Right atrium auricular region (tissue), 2 donors: Measurements from ENCODE around the gene HEPN1. TPM values are rescaled to one million over a fixed set of nuclear protein-coding genes. Genes with fewer than 3 reads are reported as not detected.

Experiments
- DNase-seq: peaks from one replicate; pipeline ENCODE4 v3.0.0-alpha.2; 2019; ENCODE audit warnings: low spot score
- H3K27ac ChIP-seq, 2 donors: fragments of 200-600 bp; sonication (generic); 1 replicate in 1 of 2; 2 replicates in 1 of 2; pipeline ENCODE4 v1.5.1; 2016 to 2019
- H3K27me3 ChIP-seq, 2 donors: fragments of 200-600 bp; sonication (generic); one replicate each; pipeline versions ENCODE4 v1.5.1 to v1.6.0; 2017 to 2019
- H3K36me3 ChIP-seq: fragments of 200-600 bp; sonication (generic); one replicate; pipeline ENCODE4 v1.5.1; 2016
- H3K4me1 ChIP-seq, 2 donors: fragments of 200-600 bp; sonication (generic); one replicate each; pipeline versions ENCODE4 v1.5.1 to v1.6.0; 2017 to 2019
- H3K4me3 ChIP-seq, 2 donors: fragments of 200-600 bp; sonication (generic); 1 replicate in 1 of 2; 2 replicates in 1 of 2; pipeline ENCODE4 v1.5.1; 2017 to 2019; ENCODE audit warnings: mild to moderate bottlenecking in 1 of 2, moderate library complexity in 1 of 2
- H3K9me3 ChIP-seq, 2 donors: fragments of 200-600 bp; sonication (generic); one replicate each; pipeline ENCODE4 v1.5.1; 2019
- total RNA-seq, 2 donors: library from RNA; depleted of rRNA; stranded (reverse); fragments of >200 nt; gene quantifications; one replicate each; pipeline ENCODE4 v1.1.0, GENCODE V29; 2016
- TF ChIP-seq, protein P1 (sequence below), 2 donors: fragments of 200-600 bp; sonication (generic); IDR thresholded peaks; one replicate each; pipeline ENCODE4 v1.5.1; 2019; ENCODE audit warnings: antibody characterized with exemption in 2 of 2

The HEPN1 gene
- total RNA-seq, 2 donors from 2014 or later: not detected

- H3K4me1 ChIP-seq: peaks cover 0 to 34% of the 10 kb centered on the region in 2 donors
- no peak for DNase-seq
- H3K36me3 ChIP-seq: no peaks in the 10 kb centered on the region
- H3K4me3 ChIP-seq: no peak overlapping the region
- TF ChIP-seq, protein P1, sequence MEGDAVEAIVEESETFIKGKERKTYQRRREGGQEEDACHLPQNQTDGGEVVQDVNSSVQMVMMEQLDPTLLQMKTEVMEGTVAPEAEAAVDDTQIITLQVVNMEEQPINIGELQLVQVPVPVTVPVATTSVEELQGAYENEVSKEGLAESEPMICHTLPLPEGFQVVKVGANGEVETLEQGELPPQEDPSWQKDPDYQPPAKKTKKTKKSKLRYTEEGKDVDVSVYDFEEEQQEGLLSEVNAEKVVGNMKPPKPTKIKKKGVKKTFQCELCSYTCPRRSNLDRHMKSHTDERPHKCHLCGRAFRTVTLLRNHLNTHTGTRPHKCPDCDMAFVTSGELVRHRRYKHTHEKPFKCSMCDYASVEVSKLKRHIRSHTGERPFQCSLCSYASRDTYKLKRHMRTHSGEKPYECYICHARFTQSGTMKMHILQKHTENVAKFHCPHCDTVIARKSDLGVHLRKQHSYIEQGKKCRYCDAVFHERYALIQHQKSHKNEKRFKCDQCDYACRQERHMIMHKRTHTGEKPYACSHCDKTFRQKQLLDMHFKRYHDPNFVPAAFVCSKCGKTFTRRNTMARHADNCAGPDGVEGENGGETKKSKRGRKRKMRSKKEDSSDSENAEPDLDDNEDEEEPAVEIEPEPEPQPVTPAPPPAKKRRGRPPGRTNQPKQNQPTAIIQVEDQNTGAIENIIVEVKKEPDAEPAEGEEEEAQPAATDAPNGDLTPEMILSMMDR (IDR thresholded peaks at IDR 0.05): no peak
- no peaks in the 10 kb centered on the region for H3K9me3 ChIP-seq
- H3K27ac ChIP-seq: no peak overlapping the region
- peaks cover 0 to 3% of the 10 kb centered on the region in 2 donors for H3K27me3 ChIP-seq
Observed at GRCh38 chr11:124880958-124881357, 38.1 kb upstream of the HEPN1 start.

DNA sequence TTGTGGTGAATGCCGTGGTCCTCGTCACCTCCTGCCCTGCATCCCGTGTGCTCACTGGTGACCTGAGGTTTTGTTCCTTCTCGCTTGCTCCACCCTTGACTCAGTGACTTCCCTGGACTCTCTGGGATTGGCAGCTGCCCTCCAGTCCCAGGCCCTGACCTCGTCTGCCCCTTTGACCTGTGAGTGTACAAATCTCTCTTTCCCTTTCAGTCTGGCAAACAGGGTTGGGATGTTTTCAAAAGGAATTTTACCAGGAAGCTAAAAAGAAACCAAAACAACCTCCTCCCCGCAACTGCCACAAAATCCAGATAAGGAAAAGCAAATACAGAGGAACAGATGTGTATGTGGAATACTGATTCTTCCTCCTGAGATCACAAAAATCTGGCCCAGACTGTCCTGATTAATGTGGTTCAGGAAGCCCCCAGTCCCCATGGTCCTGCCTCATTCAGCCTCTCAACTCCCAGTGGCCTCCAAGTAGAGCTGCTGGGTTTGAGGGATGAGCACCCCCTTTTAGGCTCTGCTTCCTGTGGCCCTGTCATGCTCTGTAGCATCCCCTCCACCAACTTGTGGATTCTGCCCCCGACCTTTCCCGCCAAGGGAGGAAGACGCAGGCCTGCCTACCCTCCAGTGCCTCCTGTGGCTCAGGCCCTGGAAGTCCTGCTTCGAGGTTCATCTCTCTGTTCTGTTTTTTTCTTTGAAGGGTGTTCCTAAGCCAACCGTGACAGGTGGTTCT, 36.5 kb upstream of the HEPN1 start:
- Histone ChIP-seq H3K27ac (peak overlapping the region; percentile 12 to 36), H3K27me3 (no peaks in the 10 kb centered on the region), H3K4me1 (peaks cover 0 to 24% of the 10 kb centered on the region in 2 donors), H3K9me3 (no peaks in the 10 kb centered on the region), H3K36me3 (no peaks in the 10 kb centered on the region), H3K4me3 (no peak overlapping the region)
- no peak for DNase-seq
- TF ChIP-seq, protein P1 (IDR thresholded peaks at IDR 0.05): no peak

- H3K27ac ChIP-seq: no peak overlapping the region
- H3K27me3 ChIP-seq: no peaks in the 10 kb centered on the region
- peaks cover 0 to 21% of the 10 kb centered on the region in 2 donors for H3K4me1 ChIP-seq
- no peak for DNase-seq
- H3K9me3 ChIP-seq: no peaks in the 10 kb centered on the region
- TF ChIP-seq, protein P1 (IDR thresholded peaks at IDR 0.05): no peak
- H3K36me3 ChIP-seq: no peaks in the 10 kb centered on the region
- no peak overlapping the region for H3K4me3 ChIP-seq
Observed at GRCh38 chr11:124884340-124884739, 34.7 kb upstream of the HEPN1 start.

DNA sequence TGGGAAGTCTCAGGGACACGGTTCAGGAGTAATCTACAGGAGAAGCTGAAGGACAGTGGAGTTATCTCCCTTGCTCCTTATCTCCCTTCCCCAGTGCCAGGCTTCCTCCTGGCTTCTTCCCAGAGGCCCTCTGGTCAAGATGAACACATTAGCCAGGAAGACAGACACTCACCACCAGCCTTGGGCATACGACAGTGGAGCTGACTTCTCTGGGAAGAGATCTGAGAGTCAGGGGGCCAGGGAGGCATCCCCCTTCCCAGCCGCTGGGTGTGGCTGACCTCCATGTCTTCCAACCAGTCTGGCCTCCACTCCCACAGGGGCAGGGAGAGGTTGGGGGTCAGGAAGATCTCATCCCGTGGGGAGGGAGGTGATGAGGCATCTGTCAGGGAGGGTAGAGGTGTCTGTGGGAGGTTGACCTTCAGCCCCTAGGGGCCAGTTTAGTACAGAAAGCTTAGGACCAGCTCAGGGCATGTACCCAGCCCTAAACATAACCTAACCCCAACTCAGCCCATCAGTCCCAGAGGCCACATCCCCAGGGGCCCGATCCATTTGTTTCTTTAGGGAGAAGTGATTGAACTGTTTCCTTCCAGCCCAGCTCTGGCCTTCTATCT, 34.1 kb upstream of the HEPN1 start:
- TF ChIP-seq, protein P1 (IDR thresholded peaks at IDR 0.05): no peak
- no peak for DNase-seq
- H3K36me3 ChIP-seq: no peaks in the 10 kb centered on the region
- H3K9me3 ChIP-seq: no peaks in the 10 kb centered on the region
- H3K4me3 ChIP-seq: no peak overlapping the region
- H3K27me3 ChIP-seq: no peaks in the 10 kb centered on the region
- H3K27ac ChIP-seq: no peak overlapping the region
- peaks cover 0 to 27% of the 10 kb centered on the region in 2 donors for H3K4me1 ChIP-seq

- Histone ChIP-seq H3K36me3 (no peaks in the 10 kb centered on the region), H3K4me3 (no peak overlapping the region), H3K27me3 (no peaks in the 10 kb centered on the region), H3K9me3 (no peaks in the 10 kb centered on the region), H3K27ac (no peak overlapping the region), H3K4me1 (peaks cover 0 to 42% of the 10 kb centered on the region in 2 donors)
- DNase-seq: no peak
- TF ChIP-seq, protein P1 (IDR thresholded peaks at IDR 0.05): no peak
Observed at GRCh38 chr11:124886476-124886875, 32.6 kb upstream of the HEPN1 start.
